ENCODE data around the gene KLHL29. TPM values are rescaled to one million over a fixed set of nuclear protein-coding genes. Genes with fewer than 3 reads are reported as not detected.

The KLHL29 gene
- total and polyA plus RNA-seq, 10 of the 15 experiments (the other 5 are each of a cell fraction or from before 2014, with no cell fraction given): 1.4 to 19.5 (median 6.1) TPM

DNA sequence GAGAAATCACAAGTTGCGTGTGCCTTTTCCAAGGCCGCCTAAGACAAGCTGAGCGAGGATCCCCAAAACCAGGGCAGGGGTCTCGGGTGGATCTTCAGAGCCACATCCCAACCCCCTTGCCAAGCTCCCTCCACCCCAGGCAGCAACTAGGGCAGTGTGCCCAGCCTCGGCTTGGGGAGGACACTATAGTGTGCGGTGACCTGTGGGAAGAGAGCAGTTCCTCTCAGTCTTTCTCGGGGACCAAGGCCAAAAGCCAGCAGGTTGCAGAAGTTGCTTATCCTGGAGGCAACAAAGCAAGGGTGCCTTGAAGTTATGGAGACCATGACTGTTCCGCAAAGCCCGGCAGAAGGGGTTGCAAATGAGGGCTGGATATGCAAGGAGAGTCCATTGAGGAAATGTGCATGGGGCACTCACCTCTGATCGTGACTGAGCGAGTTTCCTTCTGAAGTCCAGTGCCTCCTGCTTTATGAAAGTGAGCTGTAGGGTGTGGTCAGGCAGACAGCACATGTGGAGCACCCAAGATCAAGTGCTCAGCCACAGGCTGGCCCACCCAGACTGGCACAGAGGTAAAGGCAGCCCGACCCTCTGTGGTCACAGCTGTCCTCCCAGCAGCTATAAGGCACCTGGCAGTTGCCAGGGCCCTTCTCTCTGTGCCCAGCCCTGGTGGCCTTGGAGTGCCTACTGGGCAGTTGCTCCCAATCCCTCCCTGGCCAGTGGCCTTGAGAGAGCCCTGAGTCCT, 281.4 kb downstream of the KLHL29 start:
- SMC1A ChIA-PET (ENCODE audit: uncharacterized antibody, unreplicated experiment): no interaction called here
- intact Hi-C loops (cut with micrococcal nuclease; ENCODE audit: unreplicated experiment) (no loop called here), in situ Hi-C loops (cut with MboI) (no loop called here)
- TF ChIP-seq CHD4 (IDR thresholded peaks at IDR 0.05) (no peak), MEF2A (IDR thresholded peaks at IDR 0.05; ENCODE audit: insufficient read depth, low read depth, low read length) (no peak), IKZF2 (IDR thresholded peaks at IDR 0.05) (no peak), TCF7 (IDR thresholded peaks at IDR 0.05; ENCODE audit: borderline replicate concordance) (no peak), CEBPB (IDR thresholded peaks at IDR 0.05; ENCODE audit: borderline replicate concordance in 1 of 2, low read depth in 2 of 2, low read length in 2 of 2) (no peak), SREBF2 (IDR thresholded peaks at IDR 0.05; ENCODE audit: low read length) (no peak), NR2C1 (IDR thresholded peaks at IDR 0.05) (no peak), WRNIP1 (IDR thresholded peaks at IDR 0.05; ENCODE audit: borderline replicate concordance, low read depth, low read length) (no peak), NFYB (IDR thresholded peaks at IDR 0.05; ENCODE audit: insufficient read depth, low read depth, low read length) (no peak), ZNF24 (IDR thresholded peaks at IDR 0.05) (no peak), GATAD2B (conservative IDR thresholded peaks at IDR 0.05; ENCODE audit: low read depth) (no peak), BMI1 (IDR thresholded peaks at IDR 0.05; ENCODE audit: borderline replicate concordance) (no peak), BCL11A (IDR thresholded peaks at IDR 0.05; ENCODE audit: low read depth, low read length) (no peak), SPI1 (IDR thresholded peaks at IDR 0.05; ENCODE audit: borderline replicate concordance, insufficient read depth, low read depth, low read length) (no peak)
- TF ChIP-seq, protein P1, sequence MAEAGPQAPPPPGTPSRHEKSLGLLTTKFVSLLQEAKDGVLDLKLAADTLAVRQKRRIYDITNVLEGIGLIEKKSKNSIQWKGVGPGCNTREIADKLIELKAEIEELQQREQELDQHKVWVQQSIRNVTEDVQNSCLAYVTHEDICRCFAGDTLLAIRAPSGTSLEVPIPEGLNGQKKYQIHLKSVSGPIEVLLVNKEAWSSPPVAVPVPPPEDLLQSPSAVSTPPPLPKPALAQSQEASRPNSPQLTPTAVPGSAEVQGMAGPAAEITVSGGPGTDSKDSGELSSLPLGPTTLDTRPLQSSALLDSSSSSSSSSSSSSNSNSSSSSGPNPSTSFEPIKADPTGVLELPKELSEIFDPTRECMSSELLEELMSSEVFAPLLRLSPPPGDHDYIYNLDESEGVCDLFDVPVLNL (IDR thresholded peaks at IDR 0.05; ENCODE audit: low read depth, low read length): no peak
- TF ChIP-seq, protein P2, sequence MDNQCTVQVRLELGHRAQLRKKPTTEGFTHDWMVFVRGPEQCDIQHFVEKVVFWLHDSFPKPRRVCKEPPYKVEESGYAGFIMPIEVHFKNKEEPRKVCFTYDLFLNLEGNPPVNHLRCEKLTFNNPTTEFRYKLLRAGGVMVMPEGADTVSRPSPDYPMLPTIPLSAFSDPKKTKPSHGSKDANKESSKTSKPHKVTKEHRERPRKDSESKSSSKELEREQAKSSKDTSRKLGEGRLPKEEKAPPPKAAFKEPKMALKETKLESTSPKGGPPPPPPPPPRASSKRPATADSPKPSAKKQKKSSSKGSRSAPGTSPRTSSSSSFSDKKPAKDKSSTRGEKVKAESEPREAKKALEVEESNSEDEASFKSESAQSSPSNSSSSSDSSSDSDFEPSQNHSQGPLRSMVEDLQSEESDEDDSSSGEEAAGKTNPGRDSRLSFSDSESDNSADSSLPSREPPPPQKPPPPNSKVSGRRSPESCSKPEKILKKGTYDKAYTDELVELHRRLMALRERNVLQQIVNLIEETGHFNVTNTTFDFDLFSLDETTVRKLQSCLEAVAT (IDR thresholded peaks at IDR 0.05): no peak
- no peaks in the 10 kb centered on the region for H3K9me3 ChIP-seq (replicated peaks; ENCODE audit: control insufficient read depth, insufficient read depth, low read length)
- no peak for DNase-seq (ENCODE audit: low read depth, low spot score)
- no peak overlapping the region for H2AFZ ChIP-seq (ENCODE audit: control insufficient read depth, low read depth, low read length)
- no peaks in the 10 kb centered on the region for H3K79me2 ChIP-seq (ENCODE audit: control insufficient read depth, insufficient read depth, low read length)
- no peak overlapping the region for H3K4me2 ChIP-seq (ENCODE audit: control insufficient read depth, insufficient read depth)
- POLR2A ChIA-PET: no interaction called here
- no peaks in the 10 kb centered on the region for H4K20me1 ChIP-seq (ENCODE audit: control insufficient read depth, insufficient read depth)
- BruUV-seq (replicated peaks): no TSS peak
- no peaks in the 10 kb centered on the region for H3K27me3 ChIP-seq (replicated peaks in 1 of 2; ENCODE audit: control insufficient read depth in 2 of 2, insufficient read depth in 2 of 2, low read length in 1 of 2)
- CTCF ChIA-PET: no interaction called here
- RAD21 ChIA-PET (ENCODE audit: unreplicated experiment): no interaction called here
- WGBS (ENCODE audit: insufficient coverage, insufficient replicate concordance, low lambda C conversion rate, missing lambda C conversion rate): 70% methylated on average over 12 of the region's 12 CpGs
- ATAC-seq: no peak
- no peaks in the 10 kb centered on the region for H3K36me3 ChIP-seq (ENCODE audit: control insufficient read depth in 2 of 2, insufficient read depth in 2 of 2, low read length in 1 of 2)
- H3K9ac ChIP-seq (ENCODE audit: control insufficient read depth, insufficient read depth, low read length): no peak overlapping the region
- no peak for FAIRE-seq
- H3K4me3 ChIP-seq: no peak overlapping the region
- H3K27ac ChIP-seq (ENCODE audit: control insufficient read depth, insufficient read depth): no peak overlapping the region
- no peaks in the 10 kb centered on the region for H3K4me1 ChIP-seq (ENCODE audit: control insufficient read depth, insufficient read depth, low read length)
